Measurements from ENCODE around the gene ATP8B4.
"Not testable (repeated sequence)": the region's sequence is repeated elsewhere in the genome, so short reads cannot be mapped to it uniquely, and the experiment has no call there.

Gene ATP8B4, protein sequence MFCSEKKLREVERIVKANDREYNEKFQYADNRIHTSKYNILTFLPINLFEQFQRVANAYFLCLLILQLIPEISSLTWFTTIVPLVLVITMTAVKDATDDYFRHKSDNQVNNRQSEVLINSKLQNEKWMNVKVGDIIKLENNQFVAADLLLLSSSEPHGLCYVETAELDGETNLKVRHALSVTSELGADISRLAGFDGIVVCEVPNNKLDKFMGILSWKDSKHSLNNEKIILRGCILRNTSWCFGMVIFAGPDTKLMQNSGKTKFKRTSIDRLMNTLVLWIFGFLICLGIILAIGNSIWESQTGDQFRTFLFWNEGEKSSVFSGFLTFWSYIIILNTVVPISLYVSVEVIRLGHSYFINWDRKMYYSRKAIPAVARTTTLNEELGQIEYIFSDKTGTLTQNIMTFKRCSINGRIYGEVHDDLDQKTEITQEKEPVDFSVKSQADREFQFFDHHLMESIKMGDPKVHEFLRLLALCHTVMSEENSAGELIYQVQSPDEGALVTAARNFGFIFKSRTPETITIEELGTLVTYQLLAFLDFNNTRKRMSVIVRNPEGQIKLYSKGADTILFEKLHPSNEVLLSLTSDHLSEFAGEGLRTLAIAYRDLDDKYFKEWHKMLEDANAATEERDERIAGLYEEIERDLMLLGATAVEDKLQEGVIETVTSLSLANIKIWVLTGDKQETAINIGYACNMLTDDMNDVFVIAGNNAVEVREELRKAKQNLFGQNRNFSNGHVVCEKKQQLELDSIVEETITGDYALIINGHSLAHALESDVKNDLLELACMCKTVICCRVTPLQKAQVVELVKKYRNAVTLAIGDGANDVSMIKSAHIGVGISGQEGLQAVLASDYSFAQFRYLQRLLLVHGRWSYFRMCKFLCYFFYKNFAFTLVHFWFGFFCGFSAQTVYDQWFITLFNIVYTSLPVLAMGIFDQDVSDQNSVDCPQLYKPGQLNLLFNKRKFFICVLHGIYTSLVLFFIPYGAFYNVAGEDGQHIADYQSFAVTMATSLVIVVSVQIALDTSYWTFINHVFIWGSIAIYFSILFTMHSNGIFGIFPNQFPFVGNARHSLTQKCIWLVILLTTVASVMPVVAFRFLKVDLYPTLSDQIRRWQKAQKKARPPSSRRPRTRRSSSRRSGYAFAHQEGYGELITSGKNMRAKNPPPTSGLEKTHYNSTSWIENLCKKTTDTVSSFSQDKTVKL

DNA sequence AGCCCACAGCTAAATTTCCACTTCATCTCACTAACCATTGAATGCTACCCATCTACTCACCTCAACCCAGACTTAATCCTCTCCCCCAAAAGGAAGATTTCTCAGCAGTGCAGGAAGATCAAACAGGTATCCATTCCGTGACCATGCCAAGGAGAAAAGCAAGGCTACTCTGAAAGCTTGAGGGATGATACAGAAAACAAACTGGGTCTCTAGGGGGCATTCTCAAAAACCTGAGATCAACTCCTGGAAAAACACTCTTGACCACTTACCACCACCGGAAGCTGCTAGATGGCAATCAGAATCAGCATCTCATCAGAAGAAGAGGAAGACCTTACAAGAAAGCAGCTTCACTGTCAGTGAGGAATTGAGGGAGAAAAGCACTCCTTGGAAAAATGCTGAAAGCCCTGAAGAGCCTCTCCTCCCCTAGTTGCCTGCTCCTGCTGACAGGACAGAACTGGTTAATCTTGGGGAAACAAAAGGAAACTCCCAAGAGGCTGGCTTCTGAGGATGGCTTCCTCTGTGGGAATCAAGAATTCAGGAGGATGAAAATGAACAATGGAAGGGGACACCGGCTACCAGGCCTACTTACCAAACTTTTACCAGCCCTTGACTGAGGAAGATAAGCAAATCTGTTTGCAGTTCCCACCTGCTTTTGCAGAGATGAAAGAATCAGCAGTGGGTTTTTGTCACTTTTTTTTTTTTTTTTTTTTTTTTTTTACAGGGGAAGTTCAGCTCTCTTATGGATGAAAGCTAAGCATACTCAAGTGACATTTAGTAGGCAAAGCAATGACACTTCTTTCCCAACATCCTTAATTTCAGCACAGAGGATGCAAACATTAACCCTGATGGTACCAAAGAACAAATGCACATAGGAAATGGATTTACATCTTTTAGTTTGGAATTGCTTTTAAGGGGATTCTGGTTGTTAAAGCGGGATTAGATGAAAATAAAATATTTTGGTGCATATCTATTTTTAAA lies at the start of gene ATP8B4:
ATP8B4 (minus strand) TSS at position 171 of the 978 bp plus-strand sequence. CDS start 12,267 bp downstream, outside the sequence.
- DNase-seq (ENCODE audit: low read depth in 3 of 3) = no peak

DNA sequence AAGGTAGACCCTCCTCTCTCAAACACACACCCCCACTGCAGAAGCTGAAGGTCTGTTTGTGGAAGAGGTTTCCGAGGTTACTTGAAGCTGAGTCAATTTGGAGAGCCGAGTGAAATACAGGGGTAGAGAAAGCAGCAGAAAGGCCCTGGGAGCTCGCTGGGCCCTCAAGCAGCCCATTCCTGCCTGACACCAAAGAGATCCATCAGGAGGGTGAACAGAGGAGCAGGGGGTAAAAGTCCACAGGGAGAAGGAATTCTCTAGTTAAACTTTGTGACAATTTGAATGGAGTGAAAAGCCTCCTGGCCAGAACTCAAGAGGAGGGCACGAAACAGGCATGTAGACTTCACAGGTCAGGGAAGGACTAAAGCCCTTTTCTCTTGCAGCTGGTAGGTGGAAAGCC lies 49.3 kb upstream of the ATP8B4 start:
- no peak for DNase-seq (ENCODE audit: low read depth in 3 of 3)

DNA sequence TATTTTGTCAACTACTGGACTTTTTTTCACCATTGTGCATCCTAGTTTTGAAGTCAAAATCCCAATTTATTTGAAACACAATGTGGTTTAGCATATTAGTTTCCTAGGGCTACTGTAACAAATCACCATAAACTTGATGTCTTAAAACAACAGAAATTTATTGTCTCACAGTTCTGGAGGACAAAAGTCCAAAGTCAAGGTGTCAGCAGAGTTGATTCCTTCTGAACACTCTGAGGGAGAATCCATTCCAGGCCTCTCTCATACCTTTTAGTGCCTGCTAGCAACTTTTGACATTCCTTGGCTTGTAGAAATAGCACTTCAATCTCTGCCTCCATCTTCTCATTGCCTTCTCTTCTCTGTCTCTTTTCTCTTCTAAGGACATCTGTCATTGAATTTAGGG lies 48.1 kb upstream of the ATP8B4 start:
- no peak for DNase-seq (ENCODE audit: low read depth in 3 of 3)

DNA sequence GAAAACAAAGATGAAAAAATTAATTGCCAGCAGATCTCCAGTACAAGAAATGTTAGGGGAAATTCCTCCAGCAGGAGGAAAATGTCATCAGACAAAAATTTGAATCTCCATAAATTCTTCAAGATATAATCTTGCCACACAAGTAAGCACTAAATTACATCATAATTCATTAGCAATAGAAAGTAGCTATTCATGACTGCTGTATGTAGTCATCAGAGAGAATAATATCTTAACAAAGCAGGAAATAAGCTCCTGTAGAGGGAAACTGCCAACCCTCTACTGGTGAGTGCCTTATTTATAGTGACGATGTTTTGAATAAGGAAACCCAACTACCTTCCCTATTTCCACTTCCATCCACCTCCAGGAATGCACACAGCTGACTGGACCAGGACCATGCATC lies 47.2 kb upstream of the ATP8B4 start:
- DNase-seq (ENCODE audit: low read depth in 3 of 3) = no peak

DNA sequence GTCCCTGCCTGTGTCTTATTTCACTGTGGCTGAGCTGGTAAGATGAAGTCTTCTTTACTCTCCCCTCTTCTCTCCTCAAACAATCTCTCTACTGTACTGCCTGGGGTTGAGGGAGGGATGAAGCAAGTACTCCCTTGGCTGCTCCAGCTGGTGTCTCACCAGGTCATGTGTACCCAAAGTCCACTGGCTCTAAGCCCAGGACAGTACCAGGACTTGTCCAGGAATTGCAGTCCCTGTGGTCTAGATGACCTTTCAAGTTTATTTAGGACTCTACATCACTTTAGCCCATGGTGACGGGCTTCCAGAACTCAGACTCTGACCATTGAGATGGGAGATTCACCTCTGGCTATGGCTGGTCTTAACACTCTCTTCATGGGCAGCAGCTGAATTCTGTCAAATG lies 45.4 kb upstream of the ATP8B4 start:
- no peak for DNase-seq (ENCODE audit: low read depth in 3 of 3)

DNA sequence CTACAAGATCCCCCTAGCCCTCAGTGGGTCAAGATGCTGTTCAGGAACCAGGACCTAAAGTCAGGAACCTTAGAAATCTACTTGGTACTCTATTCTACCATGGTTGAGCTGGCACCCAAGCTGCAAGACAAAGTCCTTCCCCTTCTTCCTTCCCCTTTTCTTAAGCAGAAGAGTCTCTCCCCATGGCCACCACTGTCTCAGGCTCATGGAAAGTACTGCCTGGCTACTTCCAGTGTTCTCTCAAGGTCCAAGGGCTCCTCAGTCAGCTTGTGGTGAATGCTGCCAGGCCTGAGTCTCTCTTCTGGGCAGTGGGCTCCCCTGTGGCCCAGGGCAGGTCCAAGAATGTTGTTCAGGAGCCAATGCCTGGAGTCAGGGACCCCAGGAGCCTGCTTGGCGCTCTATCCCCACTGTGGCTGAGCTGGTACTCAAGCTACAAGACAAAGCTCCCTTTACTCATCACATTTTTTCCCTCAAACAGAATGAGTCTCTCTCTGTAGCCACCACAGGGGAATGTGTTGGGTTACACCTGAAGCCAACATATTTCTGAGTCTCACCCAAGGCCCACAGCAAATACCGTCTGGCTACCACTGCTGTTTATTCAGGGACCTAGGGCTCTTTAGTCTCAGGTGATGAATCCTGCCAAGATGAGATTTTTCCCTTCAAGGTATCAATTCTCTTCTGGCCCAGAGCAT lies 44.8 kb upstream of the ATP8B4 start:
- DNase-seq (ENCODE audit: low read depth in 3 of 3) = no peak

DNA sequence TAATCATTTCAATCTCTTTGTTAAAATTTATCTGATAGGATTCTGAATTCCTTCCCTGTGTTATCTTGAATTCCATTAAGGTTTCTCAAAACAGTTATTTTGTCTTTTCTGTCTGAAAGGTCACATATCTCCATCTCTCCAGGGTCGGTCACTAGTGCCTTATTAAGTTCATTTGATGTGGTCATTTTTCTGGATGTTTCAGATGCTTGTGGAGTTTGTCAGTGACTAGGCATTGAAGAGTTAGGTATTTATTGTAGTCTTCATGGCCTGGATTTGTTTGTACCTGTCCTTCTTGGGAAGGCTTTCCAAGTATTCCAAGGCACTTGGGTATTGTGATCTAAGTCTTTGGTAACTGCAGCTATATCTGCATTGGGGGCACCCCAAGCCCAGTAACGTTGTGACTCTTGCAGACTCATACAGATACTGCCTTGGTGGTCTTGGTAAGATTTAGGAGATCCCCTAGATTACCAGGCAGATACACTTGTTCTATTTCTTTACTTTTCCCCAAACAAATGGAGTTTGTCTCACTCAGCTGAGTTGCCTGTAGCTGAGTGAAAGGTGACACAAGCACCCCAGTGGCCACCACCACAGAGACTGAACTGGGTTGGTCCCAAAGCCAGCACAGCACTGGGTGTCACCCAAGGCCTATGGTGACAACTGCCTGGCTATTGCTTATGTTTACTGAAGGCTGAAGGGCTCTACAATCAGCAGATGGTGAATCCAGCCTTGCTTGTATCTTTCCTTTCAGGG lies 44.1 kb upstream of the ATP8B4 start:
- no peak for DNase-seq (ENCODE audit: low read depth in 3 of 3)

DNA sequence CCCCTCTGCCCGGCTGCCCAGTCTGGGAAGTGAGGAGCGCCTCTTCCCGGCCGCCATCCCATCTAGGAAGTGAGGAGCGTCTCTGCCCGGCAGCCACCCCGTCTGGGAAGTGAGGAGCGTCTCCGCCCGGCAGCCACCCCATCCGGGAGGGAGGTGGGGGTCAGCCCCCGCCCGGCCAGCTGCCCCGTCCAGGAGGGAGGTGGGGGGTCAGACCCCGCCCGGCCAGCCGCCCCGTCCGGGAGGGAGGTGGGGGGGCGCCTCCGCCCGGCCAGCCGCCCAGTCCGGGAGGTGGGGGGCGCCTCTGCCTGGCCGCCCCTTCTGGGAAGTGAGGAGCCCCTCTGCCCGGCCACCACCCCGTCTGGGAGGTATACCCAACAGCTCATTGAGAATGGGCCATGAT lies 39.2 kb upstream of the ATP8B4 start:
- not testable (repeated sequence) for DNase-seq (ENCODE audit: low read depth in 3 of 3)

DNA sequence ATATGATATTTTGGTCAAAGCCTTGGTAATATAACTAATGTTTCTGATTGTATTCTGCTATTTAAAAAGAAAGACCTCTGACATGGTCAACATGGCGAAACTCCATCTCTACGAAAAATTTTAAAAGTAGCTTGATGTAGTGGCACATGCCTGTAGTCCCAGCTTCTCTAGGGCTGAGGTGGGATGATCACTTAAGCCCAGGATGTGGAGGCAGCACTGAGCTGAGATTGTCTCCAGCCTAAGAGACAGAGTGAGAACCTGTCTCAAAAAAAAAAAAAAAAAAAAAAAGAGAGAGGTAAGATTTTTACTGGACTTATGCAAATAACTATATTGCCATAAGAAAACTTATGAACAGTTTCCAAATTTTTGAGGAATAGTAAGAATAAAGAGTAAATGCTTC lies 32.4 kb upstream of the ATP8B4 start:
- DNase-seq (ENCODE audit: low read depth in 3 of 3) = no peak

DNA sequence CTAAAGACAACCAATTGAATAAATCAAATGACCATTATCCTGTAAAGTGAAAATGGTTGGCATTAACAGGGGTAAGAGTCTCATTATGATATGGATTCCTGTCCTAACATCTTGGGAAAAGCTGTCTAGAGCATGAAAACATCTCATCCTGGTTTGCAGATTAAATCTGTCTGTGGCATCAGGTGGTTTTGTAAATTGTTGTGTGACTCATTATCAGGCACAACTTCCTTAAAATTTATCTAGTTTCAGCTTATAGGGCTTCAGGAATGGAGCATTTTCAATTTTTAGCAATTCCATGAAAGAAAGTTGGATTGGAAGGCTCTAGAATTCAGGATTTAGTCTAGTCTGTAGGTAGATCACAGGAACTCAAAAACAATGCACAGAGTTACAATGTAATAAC lies 31.8 kb upstream of the ATP8B4 start:
- no peak for DNase-seq (ENCODE audit: low read depth in 3 of 3)

DNA sequence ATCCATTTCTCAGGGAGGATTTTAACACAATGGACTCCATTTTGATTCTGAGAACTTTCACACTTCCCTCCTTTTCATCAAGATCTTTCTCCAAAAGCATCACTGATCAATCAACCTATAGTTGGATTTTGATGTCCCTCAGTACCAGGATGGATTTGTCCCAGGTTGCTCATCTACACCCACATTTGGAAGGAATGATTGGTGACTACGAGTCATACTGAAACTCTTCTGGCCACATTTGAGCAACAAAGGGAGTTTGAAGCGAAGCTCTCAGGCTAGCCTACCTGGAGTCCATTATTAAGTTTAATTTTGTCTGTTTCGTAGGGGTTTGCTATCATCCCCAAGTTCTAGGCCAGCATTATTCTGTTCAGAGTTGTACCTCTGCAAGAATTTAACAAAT lies 31.3 kb upstream of the ATP8B4 start:
- no peak for DNase-seq (ENCODE audit: low read depth in 3 of 3)

DNA sequence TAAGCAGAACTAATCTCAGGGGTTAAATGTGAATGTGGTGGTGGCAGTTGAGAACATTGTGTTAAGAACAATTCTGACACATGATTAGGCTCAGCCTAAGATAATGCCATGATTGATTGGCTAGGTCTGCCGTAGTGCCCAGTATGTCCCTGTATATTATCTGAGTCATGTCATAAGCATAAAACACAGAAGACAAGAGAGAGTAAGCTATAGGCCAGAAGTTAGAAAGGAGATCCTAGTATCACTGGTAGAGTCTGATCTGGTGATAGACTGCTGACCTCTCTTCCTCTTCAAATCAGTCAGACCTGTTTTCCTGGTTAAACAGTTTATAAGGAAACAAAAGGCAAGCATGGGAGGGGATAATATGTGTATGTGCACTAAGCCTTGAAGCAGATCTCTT lies 30.1 kb upstream of the ATP8B4 start:
- DNase-seq (ENCODE audit: low read depth in 3 of 3) = no peak

DNA sequence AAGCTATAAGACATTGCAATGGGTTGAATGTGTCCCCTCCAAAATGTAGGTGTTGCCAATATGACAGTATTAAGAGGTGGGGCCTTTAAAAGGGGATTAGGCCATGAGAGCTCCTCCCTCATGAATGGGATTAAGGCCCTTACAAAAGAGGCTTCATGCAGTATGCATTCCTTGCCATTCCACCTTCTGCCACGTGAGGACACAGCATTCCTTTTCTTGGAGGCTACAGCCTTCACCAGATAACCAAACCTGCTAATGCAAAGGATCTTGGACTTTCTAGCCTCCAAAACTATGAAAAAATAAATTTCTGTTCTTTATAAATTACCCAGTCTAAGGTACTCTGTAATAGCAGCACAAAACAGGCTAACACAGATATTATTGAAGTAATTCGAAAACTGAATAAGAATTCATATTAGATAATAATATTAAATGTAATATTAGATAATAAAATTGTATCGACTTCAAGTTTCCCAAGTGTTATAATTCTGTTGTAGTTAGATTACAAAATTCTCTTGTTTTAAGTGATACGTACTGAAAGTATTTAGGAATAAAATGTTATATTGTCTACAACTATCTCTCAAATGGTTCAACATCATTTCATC lies 29.4 kb upstream of the ATP8B4 start:
- no peak for DNase-seq (ENCODE audit: low read depth in 3 of 3)

DNA sequence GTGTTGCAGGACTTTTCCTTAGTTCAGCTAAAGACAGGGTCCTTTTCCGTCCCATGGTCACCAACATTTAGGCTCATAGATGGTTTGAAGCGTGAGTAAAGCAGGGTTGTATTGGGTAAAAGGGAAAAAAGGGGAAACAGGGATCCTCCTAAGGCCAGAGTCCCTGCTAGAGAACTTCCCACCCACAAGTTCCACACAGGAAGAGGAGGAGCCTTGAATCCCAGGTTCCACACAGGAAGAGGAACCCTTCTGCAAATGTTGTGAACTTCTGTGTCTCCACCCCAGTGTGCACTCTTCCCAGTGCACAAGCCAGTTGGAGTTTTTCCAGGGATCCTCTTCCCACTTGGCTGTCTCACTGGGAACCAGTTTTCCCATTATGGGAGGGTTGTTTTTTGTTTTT lies 27.6 kb upstream of the ATP8B4 start:
- DNase-seq (ENCODE audit: low read depth in 3 of 3) = no peak

DNA sequence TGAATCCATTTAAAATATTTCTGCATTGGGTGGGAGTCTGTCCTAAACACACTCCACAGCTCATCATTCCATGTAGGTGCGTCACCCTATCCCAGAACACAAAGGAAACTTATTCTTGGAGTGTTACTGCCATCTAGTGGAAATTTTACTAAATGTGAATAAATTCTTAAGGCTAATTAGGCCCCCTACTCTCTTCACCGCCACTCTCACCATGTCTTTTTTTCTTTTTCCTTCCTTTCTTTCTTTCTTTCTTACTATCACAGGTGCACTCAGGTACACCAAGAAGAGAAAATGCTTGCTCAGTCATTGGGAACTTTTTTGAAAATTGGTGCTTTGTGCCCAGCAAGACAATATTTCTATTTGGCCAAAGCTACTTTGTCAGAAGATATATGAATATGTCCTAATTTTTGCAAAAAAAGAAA lies 26.4 kb upstream of the ATP8B4 start:
- no peak for DNase-seq (ENCODE audit: low read depth in 3 of 3)

DNA sequence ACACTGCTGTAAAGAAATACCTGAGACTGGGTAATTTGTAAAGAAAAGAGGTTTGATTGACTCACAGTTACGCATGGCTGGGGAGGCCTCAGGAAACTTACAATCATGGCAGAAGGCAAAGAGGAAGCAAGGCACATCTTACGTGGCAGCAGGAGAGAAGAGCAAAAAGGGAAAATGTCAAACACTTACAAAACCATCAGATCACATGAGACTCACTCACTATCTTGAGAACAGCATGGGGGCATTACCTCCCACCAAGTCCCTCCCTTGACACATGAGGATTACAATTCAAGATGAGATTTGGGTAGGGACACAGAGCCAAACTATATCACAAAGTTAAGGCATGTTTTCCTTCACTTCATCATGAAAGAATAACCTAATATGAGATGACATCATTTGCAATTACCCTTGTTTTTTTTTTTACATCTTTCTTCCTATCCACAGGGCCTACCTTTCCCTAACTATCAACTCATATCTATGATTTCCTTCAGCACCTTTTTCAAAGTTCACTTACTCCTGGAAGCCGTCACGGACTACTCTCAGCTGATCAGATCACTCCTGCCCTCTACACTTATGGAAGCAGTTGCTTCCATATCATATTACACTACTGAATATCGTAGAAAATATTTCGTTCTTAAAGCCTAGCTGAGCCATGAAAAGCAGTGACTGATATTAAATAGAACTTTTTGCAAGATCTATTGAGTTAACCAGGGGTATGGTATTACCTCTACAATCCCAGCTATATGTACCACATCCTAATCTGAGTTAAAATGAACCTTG lies 25.5 kb upstream of the ATP8B4 start:
- DNase-seq (ENCODE audit: low read depth in 3 of 3) = no peak

DNA sequence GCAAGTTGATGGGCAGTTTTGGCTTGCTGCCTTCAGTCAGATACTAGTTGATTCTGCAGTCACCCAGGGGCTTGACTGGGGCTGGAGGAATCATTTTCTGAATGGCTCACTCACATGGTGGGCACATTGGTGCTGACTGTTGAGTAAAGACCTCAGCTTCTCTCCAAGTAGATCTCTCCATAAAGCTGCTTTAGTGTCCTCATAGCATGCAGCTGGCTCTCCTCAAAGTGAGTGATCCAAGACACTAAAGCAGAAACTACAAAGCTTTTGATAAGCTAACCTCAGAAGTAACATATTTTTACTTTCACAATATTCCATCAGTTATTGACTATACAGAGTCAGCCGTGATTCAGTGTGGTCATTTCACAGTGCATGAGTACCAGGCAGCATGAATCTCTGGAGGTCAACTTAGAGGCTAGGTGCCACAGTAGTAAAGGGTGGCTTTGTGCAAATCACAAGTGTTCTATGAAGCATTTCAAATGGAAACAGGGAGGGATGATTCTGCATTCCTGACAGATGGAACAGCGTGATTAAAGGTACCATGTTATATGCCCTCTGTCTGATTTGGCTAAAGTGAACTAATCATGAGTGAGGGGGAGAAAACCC lies 24.3 kb upstream of the ATP8B4 start:
- DNase-seq (ENCODE audit: low read depth in 3 of 3) = no peak

DNA sequence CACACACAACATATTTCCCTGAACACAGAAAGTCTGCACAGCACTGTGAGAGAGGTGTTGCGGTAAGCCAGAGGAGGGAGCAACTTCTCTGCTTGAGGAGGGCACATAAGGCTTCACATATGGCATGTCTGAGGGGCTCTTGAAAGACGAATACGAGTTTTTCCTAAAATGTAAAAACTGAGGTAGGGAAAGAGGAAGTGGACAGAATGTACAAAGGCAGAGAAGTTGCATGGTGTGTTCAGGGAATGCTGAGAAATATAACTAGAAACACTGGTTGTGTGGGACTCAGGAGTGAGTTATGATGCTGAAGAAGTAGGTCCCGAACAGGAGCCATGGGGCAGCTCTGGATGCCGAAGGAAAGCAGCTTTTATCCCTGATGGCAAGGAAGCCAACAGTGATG lies 22.8 kb upstream of the ATP8B4 start:
- DNase-seq (ENCODE audit: low read depth in 3 of 3) = no peak
